Keratinocyte (primary cell): ENCODE data around the gene PRPF6.

Experiments used
- CTCF ChIP-seq, 3 experiments: IDR thresholded peaks in 1 of 3; conservative IDR thresholded peaks in 1 of 3; optimal IDR thresholded peaks in 1 of 3; 2 replicates in 2 of 3; 3 replicates in 1 of 3; pipeline versions ENCODE3 to v1.5.1; 2011; ENCODE audit warnings: low read length in 3 of 3, mild to moderate bottlenecking in 3 of 3, moderate library complexity in 2 of 3, control low read depth in 1 of 3, inconsistent platforms in 1 of 3; ENCODE audit not compliant: insufficient read depth in 2 of 3; ENCODE audit errors: extremely low read depth in 1 of 3
- EZH2 ChIP-seq: IDR thresholded peaks from one replicate; pipeline ENCODE4 v1.6.1; 2012; ENCODE audit warnings: inconsistent platforms, mild to moderate bottlenecking, low read length, moderate library complexity

DNA sequence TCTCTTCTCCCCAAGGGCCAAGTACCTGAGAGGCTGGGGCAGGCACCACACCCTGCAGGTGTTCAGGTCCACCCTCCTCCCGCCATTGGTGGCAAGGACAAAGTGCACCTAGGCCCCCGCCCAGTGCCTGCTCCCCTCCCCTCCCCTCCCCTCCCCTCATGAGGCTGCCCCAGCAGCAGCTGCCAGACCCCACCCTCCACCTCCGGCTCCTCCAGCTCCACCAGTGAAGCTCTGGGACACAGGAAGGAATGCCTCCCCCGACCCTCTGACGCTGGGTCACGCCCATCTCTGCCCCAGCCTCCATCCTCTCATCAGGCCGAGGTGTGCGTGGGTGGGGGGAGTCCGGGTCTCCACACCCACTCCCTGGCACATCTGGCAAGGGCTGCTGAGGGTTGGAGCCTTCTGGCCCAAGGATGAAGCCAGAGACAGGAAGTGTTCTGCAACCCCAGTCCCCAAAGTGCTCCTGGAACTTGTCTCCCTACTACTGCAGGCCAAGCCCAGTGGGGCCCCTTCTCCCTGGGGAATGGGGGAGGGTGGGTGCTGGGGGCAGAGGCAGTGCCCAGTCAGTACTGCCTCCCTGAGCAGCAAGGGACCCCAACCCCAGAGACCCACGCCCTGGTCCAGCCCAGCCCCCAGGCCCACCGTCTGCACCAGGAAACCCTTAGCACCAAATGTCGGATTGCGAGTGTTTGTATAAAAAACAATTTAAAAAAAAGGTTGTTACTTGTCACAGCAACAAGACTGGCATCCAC lies 23.1 kb upstream of the PRPF6 start:
- TF ChIP-seq EZH2 (no peak), CTCF (optimal IDR thresholded peaks at IDR 0.05 in 1 of 3, IDR thresholded peaks at IDR 0.05 in 1 of 3, conservative IDR thresholded peaks at IDR 0.05 in 1 of 3; ENCODE audit: extremely low read depth in 1 of 3, insufficient read depth in 2 of 3, low read length in 3 of 3) (no peak)
